ENCODE data around the gene LYRM4. TPM values are rescaled to one million over a fixed set of nuclear protein-coding genes. Genes with fewer than 3 reads are reported as not detected.

The LYRM4 gene
- total and polyA plus RNA-seq, 2 donors (not counting 1 experiment from before 2014, with no cell fraction given): 22.1 to 29.5 TPM

DNA sequence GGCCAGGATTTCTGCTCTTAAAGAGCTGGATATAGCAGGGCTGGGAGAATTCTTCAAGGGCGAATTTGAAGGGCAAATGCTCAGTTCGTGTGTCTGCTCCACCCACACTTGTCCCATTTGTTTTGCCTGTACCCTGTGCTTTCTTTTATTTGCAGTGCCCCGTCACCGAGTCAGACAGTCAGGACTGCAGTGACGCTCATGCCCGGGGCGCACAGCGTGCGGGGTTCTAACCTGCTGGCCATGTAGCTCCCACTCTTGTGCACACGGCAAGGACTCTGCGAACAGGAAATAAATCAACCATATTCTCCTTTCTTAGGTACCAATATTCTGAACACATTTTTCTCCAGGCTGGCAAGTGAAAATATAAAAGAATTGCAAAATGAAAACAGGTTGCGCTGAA, 17.7 kb downstream of the LYRM4 start:
- H3K27ac Mint-ChIP-seq: no peak overlapping the region

DNA sequence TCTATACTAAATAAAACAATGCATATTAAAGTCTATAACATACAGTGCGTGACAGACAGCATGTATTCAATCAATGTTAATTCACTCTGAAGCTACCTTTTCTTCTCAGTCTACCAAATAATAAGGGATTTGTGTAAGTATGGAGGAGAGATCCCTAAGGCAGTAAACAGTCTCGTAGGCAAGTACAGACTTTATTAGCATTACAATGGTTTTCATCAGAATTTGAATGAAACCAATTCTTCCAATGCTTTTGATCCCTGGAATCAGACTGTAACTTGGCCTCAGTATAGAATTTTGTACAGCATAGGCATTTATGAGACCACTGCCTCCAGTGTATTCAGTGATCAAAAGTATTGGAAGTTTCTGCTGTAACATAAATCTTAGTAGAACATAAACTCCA, 19.5 kb downstream of the LYRM4 start:
- H3K4me1 Mint-ChIP-seq: no peaks in the 10 kb centered on the region
- Histone ChIP-seq H3K9ac (ENCODE audit: low read length) (no peak overlapping the region), H3K4me2 (replicated peaks; ENCODE audit: low read depth, low read length, poor library complexity, severe bottlenecking) (no peak overlapping the region), H3K27me3 (replicated peaks in 1 of 4; ENCODE audit: control extremely low read depth in 1 of 4, control insufficient read depth in 3 of 4, insufficient read depth in 4 of 4, low read length in 3 of 4) (no peaks in the 10 kb centered on the region), H4K20me1 (ENCODE audit: control insufficient read depth, insufficient read depth, low read length, poor library complexity, severe bottlenecking) (no peaks in the 10 kb centered on the region), H3K27ac (ENCODE audit: low read length in 2 of 2) (no peak overlapping the region), H3K79me2 (ENCODE audit: control insufficient read depth, insufficient read depth, low read length) (peaks cover 10% of the 10 kb centered on the region), H3K9me3 (ENCODE audit: control extremely low read depth in 1 of 3, control insufficient read depth in 2 of 3, insufficient read depth in 1 of 3, low read length in 2 of 3) (no peaks in the 10 kb centered on the region), H3K36me3 (replicated peaks in 1 of 2; ENCODE audit: control extremely low read depth in 1 of 2, control insufficient read depth in 1 of 2, extremely low read depth in 1 of 2, insufficient read depth in 2 of 2, low read length in 1 of 2) (peaks cover 0 to 4% of the 10 kb centered on the region in 2 experiments), H3K4me3 (ENCODE audit: control extremely low read depth in 1 of 5, extremely low read depth in 1 of 5, insufficient read depth in 1 of 5, low read depth in 2 of 5, low read length in 4 of 5) (no peak overlapping the region), H3K4me1 (ENCODE audit: control insufficient read depth in 2 of 2, insufficient read depth in 2 of 2, low read length in 2 of 2) (no peaks in the 10 kb centered on the region), H2AFZ (ENCODE audit: insufficient read depth, low read depth, low read length, poor library complexity, severe bottlenecking) (no peak overlapping the region)
- H3K27ac Mint-ChIP-seq: no peak overlapping the region
- intact Hi-C loops (cut with micrococcal nuclease): no loop called here
- no peak overlapping the region for H3K4me3 Mint-ChIP-seq
- no peak for ATAC-seq (ENCODE audit: low read depth)
- no peaks in the 10 kb centered on the region for H3K27me3 Mint-ChIP-seq
- DNase-seq: no peak
- ChIA-PET POLR2A (no interaction called here), CTCF (no interaction called here)
- TF ChIP-seq EZH2 (IDR thresholded peaks at IDR 0.05; ENCODE audit: borderline replicate concordance, insufficient read depth, low read depth, low read length, poor library complexity, severe bottlenecking): no peak
- TF ChIP-seq, protein P1, sequence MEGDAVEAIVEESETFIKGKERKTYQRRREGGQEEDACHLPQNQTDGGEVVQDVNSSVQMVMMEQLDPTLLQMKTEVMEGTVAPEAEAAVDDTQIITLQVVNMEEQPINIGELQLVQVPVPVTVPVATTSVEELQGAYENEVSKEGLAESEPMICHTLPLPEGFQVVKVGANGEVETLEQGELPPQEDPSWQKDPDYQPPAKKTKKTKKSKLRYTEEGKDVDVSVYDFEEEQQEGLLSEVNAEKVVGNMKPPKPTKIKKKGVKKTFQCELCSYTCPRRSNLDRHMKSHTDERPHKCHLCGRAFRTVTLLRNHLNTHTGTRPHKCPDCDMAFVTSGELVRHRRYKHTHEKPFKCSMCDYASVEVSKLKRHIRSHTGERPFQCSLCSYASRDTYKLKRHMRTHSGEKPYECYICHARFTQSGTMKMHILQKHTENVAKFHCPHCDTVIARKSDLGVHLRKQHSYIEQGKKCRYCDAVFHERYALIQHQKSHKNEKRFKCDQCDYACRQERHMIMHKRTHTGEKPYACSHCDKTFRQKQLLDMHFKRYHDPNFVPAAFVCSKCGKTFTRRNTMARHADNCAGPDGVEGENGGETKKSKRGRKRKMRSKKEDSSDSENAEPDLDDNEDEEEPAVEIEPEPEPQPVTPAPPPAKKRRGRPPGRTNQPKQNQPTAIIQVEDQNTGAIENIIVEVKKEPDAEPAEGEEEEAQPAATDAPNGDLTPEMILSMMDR (IDR thresholded peaks at IDR 0.05): no peak
- no peaks in the 10 kb centered on the region for H3K9me3 Mint-ChIP-seq (ENCODE audit: insufficient read depth)
- WGBS (ENCODE audit: insufficient coverage): no CpG with 5 or more reads among the region's 2 CpGs

More for the DNA sequence above, 17.7 kb downstream of the LYRM4 start:
- H3K27me3 Mint-ChIP-seq: no peaks in the 10 kb centered on the region
- DNase-seq: no peak
- Histone ChIP-seq H4K20me1 (ENCODE audit: control insufficient read depth, insufficient read depth, low read length, poor library complexity, severe bottlenecking) (no peaks in the 10 kb centered on the region), H3K4me2 (replicated peaks; ENCODE audit: low read depth, low read length, poor library complexity, severe bottlenecking) (no peak overlapping the region), H3K79me2 (ENCODE audit: control insufficient read depth, insufficient read depth, low read length) (peaks cover 18% of the 10 kb centered on the region), H3K4me3 (ENCODE audit: control extremely low read depth in 1 of 5, extremely low read depth in 1 of 5, insufficient read depth in 1 of 5, low read depth in 2 of 5, low read length in 4 of 5) (no peak overlapping the region), H3K27me3 (replicated peaks in 1 of 4; ENCODE audit: control extremely low read depth in 1 of 4, control insufficient read depth in 3 of 4, insufficient read depth in 4 of 4, low read length in 3 of 4) (no peaks in the 10 kb centered on the region), H3K9ac (ENCODE audit: low read length) (no peak overlapping the region), H3K4me1 (ENCODE audit: control insufficient read depth in 2 of 2, insufficient read depth in 2 of 2, low read length in 2 of 2) (no peaks in the 10 kb centered on the region), H3K27ac (ENCODE audit: low read length in 2 of 2) (no peak overlapping the region), H3K9me3 (ENCODE audit: control extremely low read depth in 1 of 3, control insufficient read depth in 2 of 3, insufficient read depth in 1 of 3, low read length in 2 of 3) (no peaks in the 10 kb centered on the region), H2AFZ (ENCODE audit: insufficient read depth, low read depth, low read length, poor library complexity, severe bottlenecking) (no peak overlapping the region), H3K36me3 (replicated peaks in 1 of 2; ENCODE audit: control extremely low read depth in 1 of 2, control insufficient read depth in 1 of 2, extremely low read depth in 1 of 2, insufficient read depth in 2 of 2, low read length in 1 of 2) (peaks cover 0 to 4% of the 10 kb centered on the region in 2 experiments)
- CTCF ChIA-PET: no interaction called here
- POLR2A ChIA-PET: no interaction called here
- ATAC-seq (ENCODE audit: low read depth): no peak
- 94% methylated on average over 5 of the region's 12 CpGs for WGBS (ENCODE audit: insufficient coverage)
- TF ChIP-seq EZH2 (IDR thresholded peaks at IDR 0.05; ENCODE audit: borderline replicate concordance, insufficient read depth, low read depth, low read length, poor library complexity, severe bottlenecking): no peak
- no peaks in the 10 kb centered on the region for H3K9me3 Mint-ChIP-seq (ENCODE audit: insufficient read depth)
- no peaks in the 10 kb centered on the region for H3K4me1 Mint-ChIP-seq
- intact Hi-C loops (cut with micrococcal nuclease): no loop called here
- H3K4me3 Mint-ChIP-seq: no peak overlapping the region
